A549 (cell line): ENCODE measurements around the gene BICRA. TPM values are rescaled to one million over a fixed set of nuclear protein-coding genes. Genes with fewer than 3 reads are reported as not detected.
A peak's percentile ranks its signal among the peaks of the same experiment; 100 is the strongest.

Source experiments
- ATAC-seq, 2 experiments: fragments of 200-7000 bp in 1 of 2; fragments of >200 bp in 1 of 2; cut with Nextera tagmentation in 1 of 2; cut with Tn5 transposase in 1 of 2; 3 replicates each; pipeline versions ENCODE4 v1.8.0 to v1.9.1; 2018 to 2020; ENCODE audit warnings: mild to moderate bottlenecking in 1 of 2, moderate library complexity in 1 of 2
- CTCF ChIA-PET: fragments of 300-600 bp; sonication (Branson Sonifier 250); formaldehyde crosslinking; extraction: SDS; loops from one replicate; lab custom pipeline; 2021; ENCODE audit warnings: antibody characterized with exemption, inconsistent platforms; lab: Yijun Ruan, JAX
- POLR2A ChIA-PET: fragments of 350-600 bp; formaldehyde crosslinking; extraction: SDS; loops from one replicate; lab custom pipeline; 2021; ENCODE audit warnings: antibody characterized with exemption, inconsistent platforms; lab: Yijun Ruan, JAX
- DNase-seq, 2 experiments: peaks; one replicate each; pipeline versions ENCODE4 v3.0.0 to v3.0.0-alpha.2; 2011 to 2016; ENCODE audit warnings: low read depth in 1 of 2, low spot score in 1 of 2
- FAIRE-seq: peaks from 2 replicates; lab custom pipeline; 2011; peaks lifted over from hg19 to GRCh38; lab: Jason Lieb, UNC
- H3K27ac ChIP-seq, 2 experiments: fragments of >200 bp; sonication (Bioruptor Twin); formaldehyde crosslinking; 3 replicates each; pipeline ENCODE4 v1.5.1; 2016 to 2017
- H3K4me1 ChIP-seq: fragments of >200 bp; sonication (Bioruptor Twin); formaldehyde crosslinking; 3 replicates; pipeline ENCODE4 v1.6.1; 2016
- H3K4me2 ChIP-seq: fragments of >200 bp; sonication (Bioruptor Twin); formaldehyde crosslinking; 3 replicates; pipeline ENCODE4 v1.6.1; 2016
- H3K4me3 ChIP-seq: fragments of >200 bp; sonication (Bioruptor Twin); formaldehyde crosslinking; 3 replicates; pipeline ENCODE4 v1.5.1; 2016
- H3K9me3 ChIP-seq: fragments of >200 bp; sonication (Bioruptor Twin); formaldehyde crosslinking; 3 replicates; pipeline ENCODE4 v1.6.1; 2016
- ATOH8 ChIP-seq: fragments of 250-450 bp; sonication (Bioruptor Pico); IDR thresholded peaks from 2 replicates; pipeline ENCODE4 v1.5.0; 2020; ENCODE audit warnings: low read depth, mild to moderate bottlenecking, moderate library complexity
- CEBPB ChIP-seq, 2 experiments: fragments of >200 bp in 1 of 2; sonication (Bioruptor Twin) in 1 of 2; formaldehyde crosslinking in 1 of 2; IDR thresholded peaks; 2 replicates each; pipeline ENCODE4 v1.6.1; 2012 to 2016
- CHD2 ChIP-seq: fragments of 150-350 bp; IDR thresholded peaks from 2 replicates; pipeline ENCODE4 v1.6.1; 2014; ENCODE audit warnings: low read length; ENCODE audit not compliant: partially characterized antibody
- EHF ChIP-seq: fragments of 250-450 bp; sonication (Bioruptor Pico); IDR thresholded peaks from 2 replicates; pipeline ENCODE4 v1.5.0; 2020; ENCODE audit warnings: mild to moderate bottlenecking
- EHMT2 ChIP-seq: fragments of 200-600 bp; sonication (generic); IDR thresholded peaks from 2 replicates; pipeline ENCODE4 v1.6.1; 2016; ENCODE audit warnings: antibody characterized with exemption, low read depth, mild to moderate bottlenecking, moderate library complexity
- ESRRA ChIP-seq: fragments of 150-350 bp; IDR thresholded peaks from 2 replicates; pipeline ENCODE4 v1.6.1; 2014; ENCODE audit warnings: mild to moderate bottlenecking, low read length, borderline replicate concordance
- FOSB ChIP-seq: fragments of 250-450 bp; sonication (Bioruptor Pico); IDR thresholded peaks from 2 replicates; pipeline ENCODE4 v1.5.0; 2020; ENCODE audit warnings: mild to moderate bottlenecking, moderate library complexity
- FOSL2 ChIP-seq, 2 experiments: fragments of 450-650 bp in 1 of 2; fragments of >200 bp in 1 of 2; sonication (Bioruptor Twin) in 1 of 2; formaldehyde crosslinking; IDR thresholded peaks; 2 replicates each; pipeline versions ENCODE4 v1.5.0 to v1.6.1; 2016 to 2020; ENCODE audit warnings: mild to moderate bottlenecking in 1 of 2, moderate library complexity in 1 of 2
- GATA3 ChIP-seq: IDR thresholded peaks from 2 replicates; pipeline ENCODE4 v1.6.1; 2012; ENCODE audit warnings: borderline replicate concordance
- HEYL ChIP-seq: fragments of 250-450 bp; sonication (Bioruptor Pico); IDR thresholded peaks from 2 replicates; pipeline ENCODE4 v1.8.0; 2021; ENCODE audit warnings: mild to moderate bottlenecking, moderate library complexity
- HOXB13 ChIP-seq: fragments of 250-450 bp; sonication (Bioruptor Pico); IDR thresholded peaks from 2 replicates; pipeline ENCODE4 v1.5.0; 2020; ENCODE audit warnings: low read depth, mild to moderate bottlenecking, moderate library complexity
- JUN ChIP-seq, 2 experiments: fragments of >200 bp; sonication (Bioruptor Twin); formaldehyde crosslinking; IDR thresholded peaks; 2 replicates in 1 of 2; 3 replicates in 1 of 2; pipeline ENCODE4 v1.6.1; 2016 to 2017
- JUNB ChIP-seq: fragments of >200 bp; sonication (Bioruptor Twin); formaldehyde crosslinking; IDR thresholded peaks from 2 replicates; pipeline ENCODE4 v1.6.1; 2016
- PBX3 ChIP-seq: IDR thresholded peaks from 2 replicates; pipeline ENCODE4 v1.6.1; 2012
- RAD21 ChIP-seq, 2 experiments: fragments of >200 bp in 1 of 2; sonication (Bioruptor Twin) in 1 of 2; formaldehyde crosslinking in 1 of 2; IDR thresholded peaks in 1 of 2; conservative IDR thresholded peaks in 1 of 2; 2 replicates in 1 of 2; 3 replicates in 1 of 2; pipeline ENCODE4 v1.6.1; 2012 to 2018; ENCODE audit warnings: inconsistent platforms in 1 of 2
- RARB ChIP-seq: fragments of 250-450 bp; sonication (Bioruptor Pico); IDR thresholded peaks from 2 replicates; pipeline ENCODE4 v1.8.0; 2021; ENCODE audit warnings: mild to moderate bottlenecking, moderate library complexity
- RNF2 ChIP-seq: fragments of 200-600 bp; sonication (generic); IDR thresholded peaks from 2 replicates; pipeline ENCODE4 v1.6.1; 2016; ENCODE audit warnings: low read depth, mild to moderate bottlenecking, antibody characterized with exemption, moderate library complexity, borderline replicate concordance
- SMC3 ChIP-seq: fragments of >200 bp; sonication (Bioruptor Twin); formaldehyde crosslinking; IDR thresholded peaks from 3 replicates; pipeline ENCODE4 v1.6.1; 2018; ENCODE audit warnings: inconsistent platforms
- TP53 ChIP-seq: fragments of 250-450 bp; sonication (Bioruptor Pico); IDR thresholded peaks from 2 replicates; pipeline ENCODE4 v1.5.0; 2021; ENCODE audit warnings: mild to moderate bottlenecking, moderate library complexity
- ZC3H11A ChIP-seq: fragments of 450-650 bp; IDR thresholded peaks from 2 replicates; pipeline ENCODE4 v1.6.1; 2014; ENCODE audit warnings: antibody characterized with exemption, mild to moderate bottlenecking
- WGBS: methylation state at CpG from one replicate; pipeline ENCODE4 v1.1.6; 2017; ENCODE audit errors: missing lambda C conversion rate; 5-methylcytosine and 5-hydroxymethylcytosine counted together
- polyA plus RNA-seq, 4 experiments: library from polyadenylated mRNA; depleted of rRNA in 3 of 4; stranded (reverse); fragments of >200 nt; fragmentation: RNase III in 1 of 4; extraction: RNeasy Plus Mini Kit Qiagen cat#74134 plus additional on column Dnase treatment in 1 of 4; gene quantifications; 2 replicates in 3 of 4; 3 replicates in 1 of 4; pipeline ENCODE4 v1.2.3, GENCODE V29; 2011 to 2017
- TF ChIP-seq, protein P1 (sequence below): IDR thresholded peaks from 2 replicates; pipeline ENCODE4 v1.6.1; 2012; ENCODE audit warnings: low read depth, borderline replicate concordance

Gene BICRA
- polyA plus RNA-seq, 2 of the 4 experiments (the other 2 are of a cell fraction), result 0.83 to 12.4 TPM

DNA sequence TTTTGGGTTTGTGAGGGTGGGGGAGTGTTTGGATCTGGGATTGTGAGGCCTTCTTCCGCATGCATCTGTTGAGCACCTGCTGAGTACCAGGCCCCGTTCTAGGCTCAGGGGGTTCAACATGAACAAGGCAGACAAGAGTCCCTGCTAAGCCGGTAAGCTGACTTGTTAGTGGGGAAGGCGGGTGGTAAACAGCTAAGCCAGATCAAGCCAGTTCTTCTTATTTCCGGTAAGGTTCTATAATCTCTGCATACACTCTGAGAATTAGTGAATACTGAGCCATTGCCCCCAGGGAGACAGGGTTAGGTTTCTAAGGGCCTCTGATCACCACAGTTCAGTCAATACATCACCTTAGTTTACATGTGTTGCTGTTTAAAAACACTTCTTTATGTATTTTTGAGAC, 94.4 kb downstream of the BICRA start:
- POLR2A ChIA-PET, result no interaction called here
- DNase-seq (no peak), ATAC-seq (no peak), FAIRE-seq (no peak)
- H3K4me2 ChIP-seq, result no peak overlapping the region
- H3K4me1 ChIP-seq, result 0 out of 3 replicates have a peak, but pooled peaks cover 5% of the 10 kb centered on the region
- no peak overlapping the region for H3K4me3 ChIP-seq
- H3K9me3 ChIP-seq, result no peaks in the 10 kb centered on the region
- WGBS, result 93% methylated on average over 5 of the region's 5 CpGs
- CTCF ChIA-PET, result interaction anchor here (0.6 to 23.3 kb wide), 13 partner anchors 9 to 407 kb away, joined by 3 to 1389 read pairs (median 3); partner anchors contain the start of genes EHD2, KPTN, NAPA and NOP53
- TF ChIP-seq HOXB13 (CRISPR knock-in tag) (no peak), CEBPB (IDR thresholded peaks at IDR 0.05) (no peak), RARB (no peak), TP53 (CRISPR knock-in tag) (no peak), HEYL (no peak), RNF2 (no peak), RAD21 (conservative IDR thresholded peaks at IDR 0.05 in 1 of 2, IDR thresholded peaks at IDR 0.05 in 1 of 2) (no peak), EHF (no peak), GATA3 (no peak), ATOH8 (no peak), ESRRA (no peak), FOSL2 (IDR thresholded peaks at IDR 0.05) (no peak), FOSL2 (CRISPR knock-in tag; IDR thresholded peaks at IDR 0.05) (no peak), FOSB (CRISPR knock-in tag) (no peak), SMC3 (no peak), JUN (IDR thresholded peaks at IDR 0.05) (no peak), EHMT2 (no peak), CHD2 (no peak)
- TF ChIP-seq, protein P1, sequence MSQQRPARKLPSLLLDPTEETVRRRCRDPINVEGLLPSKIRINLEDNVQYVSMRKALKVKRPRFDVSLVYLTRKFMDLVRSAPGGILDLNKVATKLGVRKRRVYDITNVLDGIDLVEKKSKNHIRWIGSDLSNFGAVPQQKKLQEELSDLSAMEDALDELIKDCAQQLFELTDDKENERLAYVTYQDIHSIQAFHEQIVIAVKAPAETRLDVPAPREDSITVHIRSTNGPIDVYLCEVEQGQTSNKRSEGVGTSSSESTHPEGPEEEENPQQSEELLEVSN, result no peak
- TF ChIP-seq, all 56 proteins: peak for 0
- 0 out of 6 replicates have a peak overlapping the region, but pooled peaks of 1 of the 2 experiments have one; percentile 3 for H3K27ac ChIP-seq

GRCh38 chr19:47704024-47704423, 95.1 kb downstream of the BICRA start:
- Histone ChIP-seq H3K27ac (no peak overlapping the region), H3K4me1 (0 out of 3 replicates have a peak, but pooled peaks cover 5% of the 10 kb centered on the region), H3K4me2 (no peak overlapping the region), H3K9me3 (no peaks in the 10 kb centered on the region), H3K4me3 (no peak overlapping the region)
- DNase-seq (no peak), ATAC-seq (no peak), FAIRE-seq (no peak)
- TF ChIP-seq FOSL2 (IDR thresholded peaks at IDR 0.05), result no peak
- TF ChIP-seq FOSL2 (CRISPR knock-in tag; IDR thresholded peaks at IDR 0.05), result peak; percentile 63
- TF ChIP-seq JUNB, result no peak
- POLR2A ChIA-PET, result interaction anchor here (1.0 kb wide), 1 partner anchor 64 kb away, joined by 3 read pairs; no protein-coding TSS in a partner anchor
- CTCF ChIA-PET, result interaction anchor here (0.6 to 23.3 kb wide), 14 partner anchors 2 to 419 kb away, joined by 3 to 1389 read pairs (median 4); partner anchors contain the start of genes EHD2, KPTN, NAPA and NOP53
- 83% methylated on average over 11 of the region's 11 CpGs for WGBS

- CTCF ChIA-PET, result interaction anchor here (0.5 to 23.3 kb wide), 9 partner anchors 3 to 420 kb away, joined by 3 to 1389 read pairs (median 6); partner anchors contain the start of genes EHD2 and NOP53
- WGBS, result 92% methylated on average over 3 of the region's 3 CpGs
Measured at GRCh38 chr19:47704656-47705055, 95.7 kb downstream of the BICRA start.

More at GRCh38 chr19:47704656-47705055, 95.7 kb downstream of the BICRA start:
- no peak overlapping the region for H3K27ac ChIP-seq
- POLR2A ChIA-PET, result interaction anchor here (1.0 kb wide), 1 partner anchor 64 kb away, joined by 3 read pairs; no protein-coding TSS in a partner anchor
- DNase-seq (no peak), ATAC-seq (no peak), FAIRE-seq (no peak)
- no peak overlapping the region for H3K4me2 ChIP-seq
- TF ChIP-seq PBX3 (no peak), SMC3 (no peak), RAD21 (conservative IDR thresholded peaks at IDR 0.05 in 1 of 2, IDR thresholded peaks at IDR 0.05 in 1 of 2) (no peak), ZC3H11A (no peak), HOXB13 (CRISPR knock-in tag) (no peak)
- H3K4me1 ChIP-seq, result 0 out of 3 replicates have a peak, but pooled peaks cover 5% of the 10 kb centered on the region
- H3K4me3 ChIP-seq, result no peak overlapping the region
- H3K9me3 ChIP-seq, result no peaks in the 10 kb centered on the region
